MM.1S (cell line): ENCODE data around the gene TRHDE.
"Not testable (repeated sequence)": the region's sequence is repeated elsewhere in the genome, so short reads cannot be mapped to it uniquely, and the experiment has no call there.

Experiments
- DNase-seq: peaks from one replicate; pipeline ENCODE4 v3.0.0-alpha.2; 2015
- H2AFZ ChIP-seq: fragments of 300-600 bp; sonication (generic); 2 replicates; pipeline ENCODE4 v1.6.0; 2016; ENCODE audit warnings: antibody characterized with exemption, low read length
- H3F3A ChIP-seq: fragments of 300-600 bp; sonication (generic); 2 replicates; pipeline ENCODE4 v1.6.1; 2016; ENCODE audit warnings: mild to moderate bottlenecking, antibody characterized with exemption, low read length, moderate library complexity, mixed read lengths; ENCODE audit not compliant: insufficient read depth
- H3K27ac ChIP-seq: fragments of 300-600 bp; sonication (generic); 2 replicates; pipeline ENCODE4 v1.5.1; 2016; ENCODE audit warnings: mild to moderate bottlenecking, low read length
- H3K27me3 ChIP-seq: fragments of 300-600 bp; sonication (generic); replicated peaks from 2 replicates; pipeline ENCODE4 v1.6.0; 2016; ENCODE audit warnings: low read length; ENCODE audit not compliant: insufficient read depth
- H3K36me3 ChIP-seq: fragments of 300-600 bp; sonication (generic); replicated peaks from 2 replicates; pipeline ENCODE4 v1.6.1; 2016; ENCODE audit warnings: mild to moderate bottlenecking, low read length, mixed read lengths; ENCODE audit not compliant: insufficient read depth
- H3K4me1 ChIP-seq: fragments of 300-600 bp; sonication (generic); 2 replicates; pipeline ENCODE4 v1.6.1; 2016; ENCODE audit warnings: low read length, mixed read lengths
- H3K4me2 ChIP-seq: fragments of 300-600 bp; sonication (generic); 2 replicates; pipeline ENCODE4 v1.6.0; 2016; ENCODE audit warnings: low read depth, low read length
- H3K4me3 ChIP-seq: fragments of 300-600 bp; sonication (generic); 2 replicates; pipeline ENCODE4 v1.5.1; 2016; ENCODE audit warnings: low read length, mixed read lengths
- H3K79me2 ChIP-seq: fragments of 300-600 bp; sonication (generic); 2 replicates; pipeline ENCODE4 v1.6.1; 2016; ENCODE audit warnings: mixed run types, low read length, mixed read lengths
- H3K9ac ChIP-seq: fragments of 300-600 bp; sonication (generic); 2 replicates; pipeline ENCODE4 v1.6.1; 2016; ENCODE audit warnings: low read length, mixed read lengths
- H3K9me2 ChIP-seq: fragments of 300-600 bp; sonication (generic); replicated peaks from 2 replicates; pipeline ENCODE4 v1.6.1; 2016; ENCODE audit warnings: mild to moderate bottlenecking, low read length, mixed read lengths; ENCODE audit not compliant: insufficient read depth
- H3K9me3 ChIP-seq: fragments of 300-600 bp; sonication (generic); replicated peaks from 2 replicates; pipeline ENCODE4 v1.6.1; 2016; ENCODE audit warnings: mild to moderate bottlenecking, low read length, mixed read lengths; ENCODE audit not compliant: insufficient read depth
- H4K20me1 ChIP-seq: fragments of 300-600 bp; sonication (generic); 2 replicates; pipeline ENCODE4 v1.6.1; 2016; ENCODE audit warnings: mild to moderate bottlenecking, low read length, moderate library complexity, mixed read lengths; ENCODE audit not compliant: insufficient read depth
- EZH2 ChIP-seq: fragments of 300-600 bp; sonication (generic); optimal IDR thresholded peaks from 2 replicates; pipeline ENCODE3; 2017; ENCODE audit warnings: low read depth, mild to moderate bottlenecking, antibody characterized with exemption, low read length, mixed read lengths
- EZH2phosphoT487 ChIP-seq: fragments of 300-600 bp; sonication (generic); IDR thresholded peaks from 2 replicates; pipeline ENCODE4 v1.6.1; 2018; ENCODE audit warnings: antibody characterized with exemption, low read length
- TF ChIP-seq, protein P1 (sequence below): fragments of 300-600 bp; sonication (generic); IDR thresholded peaks from 2 replicates; pipeline ENCODE4 v1.5.1; 2016; ENCODE audit warnings: antibody characterized with exemption, low read length, mixed read lengths

The TRHDE gene

GRCh38 chr12:72511498-72511897 is 239.3 kb downstream of the TRHDE start:
- no peaks in the 10 kb centered on the region for H4K20me1 ChIP-seq
- no peak overlapping the region for H3K4me3 ChIP-seq
- no peak overlapping the region for H3K4me2 ChIP-seq
- no peaks in the 10 kb centered on the region for H3K9me2 ChIP-seq
- no peaks in the 10 kb centered on the region for H3K4me1 ChIP-seq
- DNase-seq: no peak
- TF ChIP-seq EZH2: no peak
- no peak for TF ChIP-seq EZH2phosphoT487
- TF ChIP-seq, protein P1, sequence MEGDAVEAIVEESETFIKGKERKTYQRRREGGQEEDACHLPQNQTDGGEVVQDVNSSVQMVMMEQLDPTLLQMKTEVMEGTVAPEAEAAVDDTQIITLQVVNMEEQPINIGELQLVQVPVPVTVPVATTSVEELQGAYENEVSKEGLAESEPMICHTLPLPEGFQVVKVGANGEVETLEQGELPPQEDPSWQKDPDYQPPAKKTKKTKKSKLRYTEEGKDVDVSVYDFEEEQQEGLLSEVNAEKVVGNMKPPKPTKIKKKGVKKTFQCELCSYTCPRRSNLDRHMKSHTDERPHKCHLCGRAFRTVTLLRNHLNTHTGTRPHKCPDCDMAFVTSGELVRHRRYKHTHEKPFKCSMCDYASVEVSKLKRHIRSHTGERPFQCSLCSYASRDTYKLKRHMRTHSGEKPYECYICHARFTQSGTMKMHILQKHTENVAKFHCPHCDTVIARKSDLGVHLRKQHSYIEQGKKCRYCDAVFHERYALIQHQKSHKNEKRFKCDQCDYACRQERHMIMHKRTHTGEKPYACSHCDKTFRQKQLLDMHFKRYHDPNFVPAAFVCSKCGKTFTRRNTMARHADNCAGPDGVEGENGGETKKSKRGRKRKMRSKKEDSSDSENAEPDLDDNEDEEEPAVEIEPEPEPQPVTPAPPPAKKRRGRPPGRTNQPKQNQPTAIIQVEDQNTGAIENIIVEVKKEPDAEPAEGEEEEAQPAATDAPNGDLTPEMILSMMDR: no peak
- H3K9ac ChIP-seq: no peak overlapping the region
- H3F3A ChIP-seq: no peaks in the 10 kb centered on the region
- no peaks in the 10 kb centered on the region for H3K27me3 ChIP-seq
- no peak overlapping the region for H2AFZ ChIP-seq
- H3K27ac ChIP-seq: no peak overlapping the region
- no peaks in the 10 kb centered on the region for H3K9me3 ChIP-seq
- H3K36me3 ChIP-seq: no peaks in the 10 kb centered on the region
- H3K79me2 ChIP-seq: no peaks in the 10 kb centered on the region

- H3K36me3 ChIP-seq: no peaks in the 10 kb centered on the region
- H3K9me2 ChIP-seq: no peaks in the 10 kb centered on the region
- H3K9ac ChIP-seq: no peak overlapping the region
- no peaks in the 10 kb centered on the region for H3F3A ChIP-seq
- no peaks in the 10 kb centered on the region for H3K79me2 ChIP-seq
- H3K4me1 ChIP-seq: no peaks in the 10 kb centered on the region
- H4K20me1 ChIP-seq: no peaks in the 10 kb centered on the region
- no peaks in the 10 kb centered on the region for H3K27me3 ChIP-seq
- H3K27ac ChIP-seq: no peak overlapping the region
- H3K4me3 ChIP-seq: no peak overlapping the region
- no peak overlapping the region for H2AFZ ChIP-seq
- H3K4me2 ChIP-seq: no peak overlapping the region
- DNase-seq: no peak
- TF ChIP-seq, protein P1: no peak
- TF ChIP-seq EZH2phosphoT487 (no peak), EZH2 (no peak)
- H3K9me3 ChIP-seq: no peaks in the 10 kb centered on the region
These were observed 239.7 kb downstream of the TRHDE start for GRCh38 chr12:72511906-72512305.

DNA sequence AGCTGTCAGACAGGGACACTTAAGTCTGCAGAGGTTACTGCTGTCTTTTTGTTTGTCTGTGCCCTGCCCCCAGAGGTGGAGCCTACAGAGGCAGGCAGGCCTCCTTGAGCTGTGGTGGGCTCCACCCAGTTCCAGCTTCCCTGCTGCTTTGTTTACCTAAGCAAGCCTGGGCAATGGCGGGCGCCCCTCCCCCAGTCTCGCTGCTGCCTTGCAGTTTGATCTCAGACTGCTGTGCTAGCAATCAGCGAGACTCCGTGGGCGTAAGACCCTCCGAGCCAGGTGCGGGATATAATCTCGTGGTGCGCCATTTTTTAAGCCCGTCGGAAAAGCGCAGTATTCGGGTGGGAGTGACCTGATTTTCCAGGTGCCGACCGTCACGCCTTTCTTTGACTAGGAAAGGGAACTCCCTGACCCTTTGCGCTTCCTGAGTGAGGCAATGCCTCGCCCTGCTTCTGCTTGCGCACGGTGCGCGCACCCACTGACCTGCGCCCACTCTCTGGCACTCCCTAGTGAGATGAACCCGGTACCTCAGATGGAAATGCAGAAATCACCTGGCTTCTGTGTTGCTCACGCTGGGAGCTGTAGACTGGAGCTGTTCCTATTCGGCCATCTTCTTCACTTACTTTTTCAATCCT is 248.0 kb downstream of the TRHDE start:
- H3K4me3 ChIP-seq, H3K9me2 ChIP-seq, H4K20me1 ChIP-seq, H3K4me2 ChIP-seq, H2AFZ ChIP-seq, H3K36me3 ChIP-seq, H3K27me3 ChIP-seq, H3F3A ChIP-seq, H3K27ac ChIP-seq, H3K4me1 ChIP-seq, H3K9ac ChIP-seq, H3K79me2 ChIP-seq, H3K9me3 ChIP-seq, DNase-seq: not testable (repeated sequence)

DNA sequence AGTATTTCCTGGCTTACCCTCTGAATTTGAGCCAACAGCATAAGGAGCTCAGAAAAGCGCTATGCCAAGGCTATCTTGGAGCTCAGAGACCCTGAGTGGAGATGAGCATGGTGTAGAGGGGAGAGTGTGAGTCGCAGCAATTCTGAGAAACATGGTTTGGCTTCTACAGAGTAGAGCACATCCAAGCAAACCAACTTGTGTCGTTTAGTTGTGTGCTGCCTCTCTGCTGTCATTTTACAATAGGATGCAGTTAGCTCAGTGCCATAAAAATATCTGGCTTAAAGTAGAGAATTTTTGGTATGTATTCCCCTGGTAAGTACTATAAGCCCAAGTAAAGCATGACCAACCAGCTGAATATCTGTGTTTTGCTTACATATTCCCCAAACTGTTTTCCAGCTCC is 249.2 kb downstream of the TRHDE start:
- TF ChIP-seq, protein P1: no peak
- TF ChIP-seq EZH2phosphoT487 (no peak), EZH2 (no peak)
- Histone ChIP-seq H3K4me3 (no peak overlapping the region), H3K9me2 (no peaks in the 10 kb centered on the region), H3K27me3 (no peaks in the 10 kb centered on the region), H3K79me2 (no peaks in the 10 kb centered on the region), H2AFZ (no peak overlapping the region), H3K36me3 (no peaks in the 10 kb centered on the region), H3K4me1 (no peaks in the 10 kb centered on the region), H3K27ac (no peak overlapping the region), H3F3A (no peaks in the 10 kb centered on the region), H4K20me1 (no peaks in the 10 kb centered on the region), H3K9ac (no peak overlapping the region), H3K4me2 (no peak overlapping the region), H3K9me3 (no peaks in the 10 kb centered on the region)
- no peak for DNase-seq
